GM12874 (cell line): ENCODE results near the gene KRT31.

ENCODE experiments used
- TF ChIP-seq, protein P1 (sequence below): IDR thresholded peaks from 2 replicates; pipeline ENCODE4 v1.5.1; 2011; ENCODE audit warnings: low read depth, mild to moderate bottlenecking, control low read depth, low read length, moderate library complexity; ENCODE audit not compliant: insufficient read depth

The KRT31 gene

DNA sequence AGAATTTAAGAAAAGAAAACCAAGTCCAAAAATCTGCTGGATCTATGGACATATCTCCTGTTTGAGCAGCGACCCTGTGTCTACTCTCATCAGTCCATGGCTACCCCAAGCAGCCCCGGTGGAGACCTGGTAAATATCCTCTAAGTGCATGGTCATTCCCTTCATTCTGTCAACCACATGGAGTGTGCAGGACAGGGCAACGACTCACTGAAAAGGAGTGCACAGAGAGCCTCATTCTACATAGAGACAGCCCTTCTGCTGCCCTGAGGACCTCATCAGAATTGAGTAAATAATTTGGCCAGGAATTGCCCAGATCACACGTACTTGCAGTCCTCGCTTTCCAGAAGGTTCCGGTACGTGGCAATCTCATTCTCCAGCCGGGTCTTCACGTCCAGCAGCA, 40.4 kb upstream of the KRT31 start:
- TF ChIP-seq, protein P1, sequence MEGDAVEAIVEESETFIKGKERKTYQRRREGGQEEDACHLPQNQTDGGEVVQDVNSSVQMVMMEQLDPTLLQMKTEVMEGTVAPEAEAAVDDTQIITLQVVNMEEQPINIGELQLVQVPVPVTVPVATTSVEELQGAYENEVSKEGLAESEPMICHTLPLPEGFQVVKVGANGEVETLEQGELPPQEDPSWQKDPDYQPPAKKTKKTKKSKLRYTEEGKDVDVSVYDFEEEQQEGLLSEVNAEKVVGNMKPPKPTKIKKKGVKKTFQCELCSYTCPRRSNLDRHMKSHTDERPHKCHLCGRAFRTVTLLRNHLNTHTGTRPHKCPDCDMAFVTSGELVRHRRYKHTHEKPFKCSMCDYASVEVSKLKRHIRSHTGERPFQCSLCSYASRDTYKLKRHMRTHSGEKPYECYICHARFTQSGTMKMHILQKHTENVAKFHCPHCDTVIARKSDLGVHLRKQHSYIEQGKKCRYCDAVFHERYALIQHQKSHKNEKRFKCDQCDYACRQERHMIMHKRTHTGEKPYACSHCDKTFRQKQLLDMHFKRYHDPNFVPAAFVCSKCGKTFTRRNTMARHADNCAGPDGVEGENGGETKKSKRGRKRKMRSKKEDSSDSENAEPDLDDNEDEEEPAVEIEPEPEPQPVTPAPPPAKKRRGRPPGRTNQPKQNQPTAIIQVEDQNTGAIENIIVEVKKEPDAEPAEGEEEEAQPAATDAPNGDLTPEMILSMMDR = no peak

DNA sequence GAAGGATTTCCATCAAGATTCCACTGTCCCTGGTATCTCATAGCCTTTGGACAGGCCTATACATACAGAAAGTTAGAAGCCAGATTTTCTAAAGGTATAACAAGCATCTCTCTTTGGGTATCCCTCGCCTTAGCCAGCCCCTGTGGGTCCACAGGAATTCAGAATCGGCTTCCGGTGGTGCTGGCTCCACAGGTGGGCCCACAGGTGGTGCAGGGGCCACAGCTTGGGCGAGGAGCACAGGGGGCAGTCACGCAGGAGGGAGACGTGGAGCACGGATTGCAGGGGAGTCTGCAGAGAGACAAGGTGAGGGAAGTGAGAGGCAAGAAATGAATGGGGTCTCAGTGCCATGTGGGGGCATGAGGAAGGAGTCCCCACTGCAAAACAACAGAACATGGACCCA, 39.8 kb upstream of the KRT31 start:
- TF ChIP-seq, protein P1 = no peak

DNA sequence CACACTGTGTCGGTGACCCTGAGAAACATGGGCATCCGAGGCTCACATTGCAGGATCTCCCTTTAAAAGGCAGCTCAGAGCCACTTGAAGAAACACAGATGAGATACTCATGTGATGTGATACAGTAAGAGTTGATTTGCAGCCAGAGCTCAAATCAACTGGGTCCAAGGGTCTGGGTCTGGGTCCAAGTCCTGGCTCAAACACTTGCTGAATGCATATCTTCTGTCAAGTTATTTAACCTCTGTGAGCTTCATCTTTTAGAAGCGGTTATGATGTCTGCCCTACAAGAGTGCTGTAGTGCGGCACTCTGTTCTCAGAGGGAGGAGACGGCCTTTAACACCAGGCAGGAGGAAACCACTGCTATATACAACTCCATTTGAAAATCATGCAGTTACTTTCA, 37.0 kb upstream of the KRT31 start:
- TF ChIP-seq, protein P1 = no peak

DNA sequence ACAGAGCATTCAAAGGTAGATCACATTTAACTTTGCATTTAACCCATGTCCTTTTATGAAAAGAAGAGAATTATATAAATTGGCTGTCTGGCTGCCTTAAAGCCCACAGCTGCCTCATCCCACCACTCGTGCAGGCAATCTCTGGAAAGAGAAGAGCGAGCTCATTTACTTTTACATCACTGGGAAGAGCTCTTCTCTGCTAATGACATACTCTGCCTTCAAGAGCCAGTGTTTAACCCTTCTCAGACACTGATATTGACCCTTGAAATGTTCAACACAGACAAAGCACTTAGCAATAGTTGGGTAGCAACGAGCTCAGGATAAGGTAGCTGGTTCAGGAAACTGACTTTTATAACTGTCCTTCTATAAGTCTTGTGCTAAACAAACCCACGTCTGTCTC, 36.6 kb upstream of the KRT31 start:
- TF ChIP-seq, protein P1 = no peak

DNA sequence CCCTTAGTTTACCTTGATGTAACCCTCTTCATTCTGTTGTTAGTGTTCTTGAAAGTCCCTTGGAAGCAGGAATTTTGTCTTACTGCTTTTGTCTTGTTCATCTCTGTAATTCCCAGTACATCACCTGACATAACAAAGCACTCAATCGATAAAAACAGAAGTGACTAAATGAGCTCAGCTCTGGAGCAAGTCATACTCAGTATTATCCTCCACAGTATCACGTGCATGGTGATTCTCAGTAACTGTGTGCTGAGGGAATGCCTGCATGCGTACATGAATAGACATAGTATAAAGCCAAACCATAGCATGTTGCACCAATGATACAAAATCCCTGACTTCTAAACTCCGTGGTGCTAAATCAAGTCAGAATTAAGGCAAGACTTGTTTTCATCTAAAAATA, 36.2 kb upstream of the KRT31 start:
- TF ChIP-seq, protein P1 = no peak

DNA sequence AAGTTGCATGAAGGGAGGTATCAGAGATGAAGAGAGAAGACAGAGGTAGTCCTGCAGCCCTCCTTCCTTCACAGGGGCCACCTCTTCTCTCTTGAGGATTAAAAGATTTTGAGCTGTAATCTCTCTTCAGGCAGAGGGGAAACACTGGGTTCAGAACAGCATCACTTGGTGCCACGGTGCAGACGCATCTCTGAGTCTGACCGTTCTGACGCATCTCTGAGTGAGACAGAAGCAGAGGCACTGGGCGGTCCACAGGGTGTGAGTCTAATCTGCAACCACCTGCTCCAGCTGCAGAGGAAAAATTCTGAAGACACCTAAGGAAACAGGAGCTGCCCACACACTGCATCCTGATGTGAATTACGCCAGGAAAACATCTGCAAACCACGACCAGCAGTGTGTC, 32.3 kb upstream of the KRT31 start:
- TF ChIP-seq, protein P1 = no peak

DNA sequence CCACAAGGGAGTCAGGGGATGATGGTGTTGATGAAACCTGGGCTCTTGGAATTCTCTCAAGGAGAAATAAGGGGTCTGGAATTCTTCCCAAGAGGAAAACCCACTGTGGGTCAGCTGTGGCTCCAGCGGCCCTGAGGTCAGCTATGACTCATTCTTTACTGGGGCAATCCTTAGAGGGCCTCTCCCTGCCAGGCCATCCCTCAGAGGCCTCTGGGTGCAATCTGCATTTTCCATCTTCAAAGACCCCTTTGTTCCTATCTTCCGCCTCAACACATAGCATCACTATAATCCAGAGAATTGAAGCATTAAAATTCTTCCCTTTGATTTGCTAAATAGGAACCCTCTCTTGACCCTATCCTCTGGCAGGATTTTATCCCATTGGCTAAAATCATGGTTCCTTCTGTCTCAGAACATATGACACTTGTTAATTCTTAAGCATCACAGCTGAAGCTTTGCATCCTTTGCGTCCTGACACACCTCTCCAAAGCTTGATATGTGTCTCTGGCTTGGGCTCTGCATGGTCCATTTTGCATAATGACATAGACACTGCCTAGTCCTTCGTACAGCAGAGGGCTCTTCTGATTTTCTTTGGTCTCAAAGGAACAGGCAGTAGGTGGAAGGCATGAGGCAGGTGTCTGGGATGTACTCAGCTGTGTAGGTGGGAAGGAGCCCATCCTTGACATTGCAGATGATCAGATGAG, 31.3 kb upstream of the KRT31 start:
- TF ChIP-seq, protein P1 = no peak
